SK-N-MC (cell line): ENCODE results near the gene KIAA1217.

ENCODE experiments used
- EZH2 ChIP-seq: fragments of 200-600 bp; sonication (generic); IDR thresholded peaks from one replicate; pipeline ENCODE4 v1.6.1; 2017; ENCODE audit warnings: antibody characterized with exemption
- FOXP2 ChIP-seq: optimal IDR thresholded peaks from 2 replicates; pipeline ENCODE3; 2011; ENCODE audit warnings: mild to moderate bottlenecking, moderate library complexity; ENCODE audit not compliant: insufficient read depth; ENCODE audit errors: extremely low read length, control extremely low read depth
- POLR2AphosphoS5 ChIP-seq: IDR thresholded peaks from 2 replicates; pipeline ENCODE4 v1.6.1; 2012; ENCODE audit warnings: mild to moderate bottlenecking, low read depth, low read length, borderline replicate concordance

DNA sequence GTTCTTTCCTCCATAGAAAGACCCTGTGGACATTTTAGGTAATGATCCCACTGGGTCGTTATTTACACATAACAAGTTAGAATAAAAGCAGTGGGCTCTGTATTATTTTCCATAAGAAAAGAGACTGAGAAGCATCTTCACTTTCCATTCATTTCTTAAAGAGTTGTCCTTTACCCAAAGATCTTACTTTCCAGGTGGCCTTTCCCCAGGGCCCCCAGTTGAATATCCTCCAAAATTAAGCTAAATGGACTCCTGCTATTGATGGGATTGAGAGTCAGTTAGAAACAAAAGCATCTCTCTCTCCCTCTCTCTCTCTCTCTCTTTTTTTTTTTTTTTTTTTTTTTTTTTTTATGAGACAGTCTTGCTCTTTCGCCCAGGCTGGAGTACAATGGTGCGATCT is 224.8 kb downstream of the KIAA1217 start:
- no peak for TF ChIP-seq POLR2AphosphoS5
- TF ChIP-seq EZH2, result no peak
- TF ChIP-seq FOXP2, result no peak
